Measurements from ENCODE around the gene HAUS5. TPM values are rescaled to one million over a fixed set of nuclear protein-coding genes. Genes with fewer than 3 reads are reported as not detected.

Gene HAUS5
- total and polyA plus RNA-seq, 4 donors: 5.1 to 26.0 (median 16.9) TPM

DNA sequence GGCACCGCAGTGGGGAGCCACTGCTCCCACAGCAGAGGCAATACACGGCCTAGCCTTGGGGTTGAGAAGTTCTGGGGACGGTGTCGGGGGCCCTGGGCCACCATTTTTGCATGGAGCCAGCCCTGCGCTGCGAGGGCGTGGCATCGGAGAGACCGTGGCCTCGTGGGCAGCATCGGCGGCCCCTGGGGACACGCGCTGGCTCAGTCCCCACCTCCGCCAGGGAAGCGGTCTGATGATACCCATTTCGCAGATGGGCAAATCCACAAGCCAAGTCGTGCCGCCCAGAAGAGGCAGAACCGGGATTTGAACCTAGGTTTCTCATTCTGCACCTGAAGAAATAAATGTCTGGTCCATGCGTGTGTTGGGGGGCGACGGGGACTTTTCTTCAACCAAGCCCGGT is 52.6 kb downstream of the HAUS5 start:
- Histone ChIP-seq H3K9me3 (ENCODE audit: control insufficient read depth, insufficient read depth, low read length) (no peaks in the 10 kb centered on the region), H3K27me3 (ENCODE audit: control insufficient read depth, insufficient read depth, low read length) (peaks cover 4% of the 10 kb centered on the region), H3K27ac (ENCODE audit: low read depth, low read length) (no peak overlapping the region), H3K4me1 (ENCODE audit: control insufficient read depth, insufficient read depth, low read length) (no peaks in the 10 kb centered on the region), H3K4me3 (ENCODE audit: low read depth, low read length) (no peak overlapping the region), H3K36me3 (ENCODE audit: control insufficient read depth, insufficient read depth, low read length) (peaks cover 24% of the 10 kb centered on the region)
- no peak for DNase-seq (ENCODE audit: low read depth in 4 of 6, low spot score in 6 of 6)
- 95% methylated on average over 24 of the region's 24 CpGs for whole genome bisulfite sequencing (ENCODE audit: insufficient coverage)

DNA sequence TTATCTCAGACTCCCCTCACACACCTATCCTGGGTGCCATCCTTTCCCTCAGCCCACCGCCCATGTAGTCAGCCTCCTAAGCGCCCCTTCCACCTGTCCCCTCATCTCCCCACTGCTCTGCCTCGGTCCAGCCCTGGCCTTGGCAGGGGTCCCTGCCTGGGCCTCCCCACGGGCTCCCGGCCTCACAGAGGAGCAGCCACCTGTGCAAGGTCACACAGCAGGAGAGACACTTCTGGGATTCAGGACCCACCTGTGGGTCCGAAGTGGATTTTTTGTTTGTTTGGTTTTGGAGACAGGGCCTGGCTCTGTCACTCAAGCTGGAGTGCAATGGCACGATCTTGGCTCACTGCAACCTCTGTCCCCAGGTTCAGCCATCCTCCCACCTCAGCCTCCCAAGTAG is 53.1 kb downstream of the HAUS5 start:
- H3K36me3 ChIP-seq (ENCODE audit: control insufficient read depth, insufficient read depth, low read length): peaks cover 20% of the 10 kb centered on the region
- DNase-seq (ENCODE audit: low read depth in 4 of 6, low spot score in 6 of 6): no peak
- WGBS (ENCODE audit: insufficient coverage): 93% methylated on average over 5 of the region's 7 CpGs
- H3K27me3 ChIP-seq (ENCODE audit: control insufficient read depth, insufficient read depth, low read length): peaks cover 4% of the 10 kb centered on the region
- H3K9me3 ChIP-seq (ENCODE audit: control insufficient read depth, insufficient read depth, low read length): no peaks in the 10 kb centered on the region
- no peak overlapping the region for H3K4me3 ChIP-seq (ENCODE audit: low read depth, low read length)
- H3K4me1 ChIP-seq (ENCODE audit: control insufficient read depth, insufficient read depth, low read length): no peaks in the 10 kb centered on the region
- H3K27ac ChIP-seq (ENCODE audit: low read depth, low read length): no peak overlapping the region

DNA sequence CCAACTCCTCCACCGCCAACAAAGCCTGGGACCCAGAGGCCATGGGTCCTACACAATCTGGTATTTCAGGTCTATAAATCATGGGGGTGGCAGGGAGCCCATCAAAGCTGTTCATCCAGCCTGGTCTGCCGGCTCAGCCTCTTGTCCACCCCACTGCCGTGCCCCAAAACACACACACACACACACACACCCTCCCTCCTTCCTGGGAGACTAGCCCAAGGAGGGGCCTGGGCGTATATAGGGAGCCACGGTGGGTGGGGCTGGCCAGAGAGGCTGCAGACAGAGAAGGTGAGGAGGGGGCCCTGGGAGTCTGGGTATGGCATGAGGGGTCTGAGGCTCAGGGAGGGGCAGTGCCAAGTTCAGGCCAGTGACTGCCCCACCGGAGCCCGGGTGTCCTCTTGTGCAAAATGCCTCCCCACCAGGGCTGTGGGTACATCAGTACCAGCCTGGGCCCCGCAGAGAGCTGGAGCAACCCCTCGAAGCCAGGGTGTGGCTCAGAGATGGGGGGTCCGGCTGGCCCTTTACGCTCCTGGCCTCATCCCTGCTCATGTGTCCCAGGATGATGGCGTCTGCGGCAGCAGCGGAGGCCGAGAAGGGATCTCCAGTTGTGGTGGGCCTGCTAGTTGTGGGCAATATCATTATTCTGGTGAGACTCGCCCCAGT is 53.8 kb downstream of the HAUS5 start, which contains the start of gene UPK1A:
UPK1A (plus strand) TSS at position 267 of the 663 bp plus-strand sequence; CDS start at position 563, 296 bp downstream.
- Histone ChIP-seq H3K4me3 (ENCODE audit: low read depth, low read length) (no peak within 1 kb of the TSS), H3K9me3 (ENCODE audit: control insufficient read depth, insufficient read depth, low read length) (no peaks in the 10 kb centered on the region), H3K27ac (ENCODE audit: low read depth, low read length) (no peak within 1 kb of the TSS), H3K36me3 (ENCODE audit: control insufficient read depth, insufficient read depth, low read length) (peaks cover 14% of the 10 kb centered on the region), H3K27me3 (ENCODE audit: control insufficient read depth, insufficient read depth, low read length) (peaks cover 6% of the 10 kb centered on the region), H3K4me1 (ENCODE audit: control insufficient read depth, insufficient read depth, low read length) (no peaks in the 10 kb centered on the region)
- DNase-seq (ENCODE audit: low read depth in 4 of 6, low spot score in 6 of 6): no peak
- 75% methylated on average over 16 of the region's 16 CpGs for WGBS (ENCODE audit: insufficient coverage)

DNA sequence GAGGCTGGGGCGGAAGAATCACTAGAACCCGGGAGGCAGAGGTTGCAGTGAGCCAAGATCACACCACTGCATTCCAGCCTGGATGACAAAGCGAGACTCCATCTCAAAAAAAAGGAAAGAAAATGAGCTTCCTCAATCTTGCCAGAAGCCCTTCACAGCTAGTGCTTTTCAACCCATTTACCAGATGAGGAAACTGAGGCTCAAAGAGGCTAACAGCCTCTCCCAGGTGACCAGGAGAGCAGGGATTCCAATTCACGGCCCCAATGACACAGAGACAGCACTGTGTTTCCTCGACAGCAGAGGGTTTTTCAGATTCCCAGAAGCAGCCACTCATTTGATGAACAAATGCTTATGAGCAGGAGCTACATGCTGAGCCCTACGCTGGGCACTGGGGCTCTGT is 57.0 kb downstream of the HAUS5 start:
- H3K36me3 ChIP-seq (ENCODE audit: control insufficient read depth, insufficient read depth, low read length): peaks cover 8% of the 10 kb centered on the region
- peaks cover 7% of the 10 kb centered on the region for H3K4me1 ChIP-seq (ENCODE audit: control insufficient read depth, insufficient read depth, low read length)
- H3K4me3 ChIP-seq (ENCODE audit: low read depth, low read length): no peak overlapping the region
- 72% methylated on average over 5 of the region's 6 CpGs for WGBS (ENCODE audit: insufficient coverage)
- no peaks in the 10 kb centered on the region for H3K9me3 ChIP-seq (ENCODE audit: control insufficient read depth, insufficient read depth, low read length)
- no peak for DNase-seq (ENCODE audit: low read depth in 4 of 6, low spot score in 6 of 6)
- H3K27me3 ChIP-seq (ENCODE audit: control insufficient read depth, insufficient read depth, low read length): peaks cover 24% of the 10 kb centered on the region
- no peak overlapping the region for H3K27ac ChIP-seq (ENCODE audit: low read depth, low read length)

DNA sequence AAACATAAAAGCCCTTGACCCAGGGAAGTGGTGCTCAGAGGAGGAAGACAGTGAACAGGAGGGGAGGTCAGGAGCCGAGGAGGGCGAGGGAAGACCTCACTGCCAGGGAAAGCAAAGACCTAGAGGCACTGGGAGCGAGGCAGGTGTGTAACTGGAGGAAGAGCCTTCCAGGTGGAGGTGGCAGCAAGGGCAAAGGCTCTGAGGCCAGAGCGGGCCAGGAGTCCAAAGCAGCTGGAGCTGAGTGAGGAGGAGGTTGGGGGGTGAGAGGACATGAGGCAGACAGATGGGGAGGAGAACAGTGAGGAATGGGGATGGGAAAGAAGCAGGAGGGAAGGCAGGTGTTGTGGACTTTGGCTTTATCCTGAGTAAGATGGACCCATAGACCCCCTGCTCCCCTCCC is 57.4 kb downstream of the HAUS5 start:
- H3K9me3 ChIP-seq (ENCODE audit: control insufficient read depth, insufficient read depth, low read length): no peaks in the 10 kb centered on the region
- peaks cover 24% of the 10 kb centered on the region for H3K27me3 ChIP-seq (ENCODE audit: control insufficient read depth, insufficient read depth, low read length)
- peaks cover 8% of the 10 kb centered on the region for H3K36me3 ChIP-seq (ENCODE audit: control insufficient read depth, insufficient read depth, low read length)
- WGBS (ENCODE audit: insufficient coverage): 65% methylated on average over 4 of the region's 4 CpGs
- H3K27ac ChIP-seq (ENCODE audit: low read depth, low read length): no peak overlapping the region
- H3K4me1 ChIP-seq (ENCODE audit: control insufficient read depth, insufficient read depth, low read length): peaks cover 7% of the 10 kb centered on the region
- H3K4me3 ChIP-seq (ENCODE audit: low read depth, low read length): no peak overlapping the region
- no peak for DNase-seq (ENCODE audit: low read depth in 4 of 6, low spot score in 6 of 6)

DNA sequence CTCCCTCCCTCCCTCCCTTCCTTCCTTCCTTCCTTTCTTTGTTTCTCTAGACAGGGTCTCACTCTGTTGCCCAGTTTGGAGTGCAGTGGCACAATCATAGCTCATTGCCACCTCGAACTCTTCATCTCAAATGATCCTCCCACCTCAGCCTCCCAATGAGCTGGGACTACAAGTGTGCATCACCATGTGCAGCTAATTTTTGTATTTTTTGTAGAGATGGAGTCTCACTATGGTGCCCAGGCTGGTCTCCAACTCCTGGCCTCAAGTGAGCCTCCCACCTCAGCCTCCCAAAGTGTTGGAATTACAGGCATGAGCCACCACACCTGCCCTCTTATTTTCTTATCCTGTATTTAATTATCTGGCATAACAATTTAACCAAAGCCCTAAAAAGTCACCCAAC is 58.2 kb downstream of the HAUS5 start:
- peaks cover 7% of the 10 kb centered on the region for H3K4me1 ChIP-seq (ENCODE audit: control insufficient read depth, insufficient read depth, low read length)
- no CpG with 5 or more reads among the region's 1 CpG for WGBS (ENCODE audit: insufficient coverage)
- peaks cover 24% of the 10 kb centered on the region for H3K27me3 ChIP-seq (ENCODE audit: control insufficient read depth, insufficient read depth, low read length)
- no peak overlapping the region for H3K4me3 ChIP-seq (ENCODE audit: low read depth, low read length)
- H3K9me3 ChIP-seq (ENCODE audit: control insufficient read depth, insufficient read depth, low read length): no peaks in the 10 kb centered on the region
- no peak overlapping the region for H3K27ac ChIP-seq (ENCODE audit: low read depth, low read length)
- no peak for DNase-seq (ENCODE audit: low read depth in 4 of 6, low spot score in 6 of 6)
- peaks cover under 1% of the 10 kb centered on the region for H3K36me3 ChIP-seq (ENCODE audit: control insufficient read depth, insufficient read depth, low read length)

DNA sequence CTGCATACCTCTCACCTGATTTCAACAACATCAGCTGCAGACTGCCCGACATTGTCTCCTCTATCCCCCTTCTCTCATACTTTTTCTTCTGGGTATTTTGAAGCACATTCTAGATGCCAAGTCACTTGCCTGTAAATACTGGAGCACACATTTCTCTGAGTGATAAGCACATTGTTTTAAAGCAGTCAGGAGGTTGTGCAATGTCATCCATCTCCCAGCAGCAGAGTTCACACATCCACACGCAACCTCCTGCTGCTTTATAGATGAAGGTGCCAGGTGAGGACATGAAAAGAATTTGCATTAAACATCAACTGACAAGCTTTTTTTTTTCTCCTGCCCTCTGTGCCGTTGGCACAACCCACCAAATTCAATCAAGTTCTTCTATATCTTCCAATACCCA is 59.3 kb downstream of the HAUS5 start:
- 73% methylated on average over 2 of the region's 3 CpGs for WGBS (ENCODE audit: insufficient coverage)
- H3K4me1 ChIP-seq (ENCODE audit: control insufficient read depth, insufficient read depth, low read length): peaks cover 7% of the 10 kb centered on the region

DNA sequence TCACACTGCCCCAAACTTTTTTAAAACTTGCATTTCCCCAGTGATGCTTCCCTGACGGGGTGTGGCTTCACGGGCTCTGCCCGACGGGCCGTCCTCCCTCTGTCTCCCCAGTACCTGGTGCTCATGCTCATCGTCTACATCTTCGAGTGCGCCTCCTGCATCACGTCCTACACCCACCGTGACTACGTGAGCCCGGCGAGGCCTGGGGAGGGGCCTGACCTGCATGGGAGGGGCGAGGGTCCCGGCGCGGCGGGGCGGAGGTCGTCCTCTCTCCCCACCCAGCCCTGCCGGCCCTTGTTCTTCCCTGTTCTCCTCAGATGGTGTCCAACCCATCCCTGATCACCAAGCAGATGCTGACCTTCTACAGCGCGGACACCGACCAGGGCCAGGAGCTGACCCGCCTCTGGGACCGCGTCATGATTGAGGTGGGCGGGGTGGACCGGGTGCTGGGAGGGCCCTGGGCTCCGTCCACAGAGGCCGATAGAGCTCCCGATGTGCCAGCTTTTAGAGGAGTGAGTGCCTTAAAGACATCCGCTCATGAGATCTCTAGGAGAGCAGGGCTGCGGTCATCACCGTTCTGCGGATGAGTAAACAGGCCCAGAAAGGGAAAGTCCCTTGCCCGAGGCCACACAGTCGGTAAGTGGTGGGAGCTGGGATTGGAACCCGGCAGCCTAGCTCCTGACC is 60.7 kb downstream of the HAUS5 start:
- no peaks in the 10 kb centered on the region for H3K36me3 ChIP-seq (ENCODE audit: control insufficient read depth, insufficient read depth, low read length)
- H3K9me3 ChIP-seq (ENCODE audit: control insufficient read depth, insufficient read depth, low read length): no peaks in the 10 kb centered on the region
- H3K4me1 ChIP-seq (ENCODE audit: control insufficient read depth, insufficient read depth, low read length): peaks cover 7% of the 10 kb centered on the region
- H3K27ac ChIP-seq (ENCODE audit: low read depth, low read length): no peak overlapping the region
- no peak overlapping the region for H3K4me3 ChIP-seq (ENCODE audit: low read depth, low read length)
- 5% methylated on average over 35 of the region's 39 CpGs for WGBS (ENCODE audit: insufficient coverage)
- no peak for DNase-seq (ENCODE audit: low read depth in 4 of 6, low spot score in 6 of 6)
- peaks cover 24% of the 10 kb centered on the region for H3K27me3 ChIP-seq (ENCODE audit: control insufficient read depth, insufficient read depth, low read length)

More for the DNA sequence above, 59.3 kb downstream of the HAUS5 start:
- Histone ChIP-seq H3K36me3 (ENCODE audit: control insufficient read depth, insufficient read depth, low read length) (no peaks in the 10 kb centered on the region), H3K27me3 (ENCODE audit: control insufficient read depth, insufficient read depth, low read length) (peaks cover 24% of the 10 kb centered on the region), H3K27ac (ENCODE audit: low read depth, low read length) (no peak overlapping the region), H3K9me3 (ENCODE audit: control insufficient read depth, insufficient read depth, low read length) (no peaks in the 10 kb centered on the region), H3K4me3 (ENCODE audit: low read depth, low read length) (no peak overlapping the region)
- DNase-seq (ENCODE audit: low read depth in 4 of 6, low spot score in 6 of 6): peak in 1 of 6 donors; percentile 6
